Dermis blood vessel endothelial cell (primary cell): ENCODE data around the gene ZNF200. TPM values are rescaled to one million over a fixed set of nuclear protein-coding genes. Genes with fewer than 3 reads are reported as not detected.
"Not testable (repeated sequence)": the region's sequence is repeated elsewhere in the genome, so short reads cannot be mapped to it uniquely, and the experiment has no call there.

ENCODE experiments used
- DNase-seq: peaks from one replicate; pipeline ENCODE4 v3.0.0; 2010
- total RNA-seq: library from RNA; depleted of rRNA; stranded (reverse); fragments of >200 nt; gene quantifications from 2 replicates; pipeline ENCODE4 v1.2.3, GENCODE V29; 2014

The ZNF200 gene
- total RNA-seq, 1 donor from 2014 or later = 11.2 TPM

- no peak for DNase-seq
These were observed 14.5 kb upstream of the ZNF200 start for GRCh38 chr16:3249451-3249850.

GRCh38 chr16:3249020-3249419, 14.1 kb upstream of the ZNF200 start:
- DNase-seq = no peak

GRCh38 chr16:3248596-3248995, 13.6 kb upstream of the ZNF200 start:
- no peak for DNase-seq

GRCh38 chr16:3246876-3247275, 11.9 kb upstream of the ZNF200 start:
- DNase-seq = no peak

GRCh38 chr16:3246002-3246401, 11.0 kb upstream of the ZNF200 start:
- no peak for DNase-seq

- DNase-seq = no peak
These were observed 8.9 kb upstream of the ZNF200 start for GRCh38 chr16:3243882-3244281.

GRCh38 chr16:3242709-3243108, 7.8 kb upstream of the ZNF200 start:
- DNase-seq = no peak

- DNase-seq = no peak
These were observed 6.8 kb upstream of the ZNF200 start for GRCh38 chr16:3241761-3242160.

GRCh38 chr16:3235856-3236669, 1.1 kb upstream of the ZNF200 start:
- DNase-seq = peak; percentile 19

- DNase-seq = no peak
These were observed 458 bp downstream of the ZNF200 start for GRCh38 chr16:3234543-3234856.

- DNase-seq = peak; percentile 13
These were observed 10.9 kb downstream of the ZNF200 start for GRCh38 chr16:3223913-3224515.

- DNase-seq = no peak
These were observed 14.1 kb downstream of the ZNF200 start for GRCh38 chr16:3220839-3221238.

GRCh38 chr16:3216263-3216640, 18.7 kb downstream of the ZNF200 start:
- DNase-seq = no peak

GRCh38 chr16:3215601-3216262, 19.2 kb downstream of the ZNF200 start:
- no peak for DNase-seq

- DNase-seq = no peak
These were observed 19.9 kb downstream of the ZNF200 start for GRCh38 chr16:3214904-3215600.

GRCh38 chr16:3212567-3212966, 22.4 kb downstream of the ZNF200 start:
- no peak for DNase-seq

- no peak for DNase-seq
These were observed 23.0 kb downstream of the ZNF200 start for GRCh38 chr16:3212006-3212405.

- no peak for DNase-seq
These were observed 27.6 kb downstream of the ZNF200 start for GRCh38 chr16:3207086-3207953.

GRCh38 chr16:3205939-3206338, 29.0 kb downstream of the ZNF200 start:
- DNase-seq = not testable (repeated sequence)

- DNase-seq = no peak
These were observed 31.9 kb downstream of the ZNF200 start for GRCh38 chr16:3202903-3203539.

- DNase-seq = no peak
These were observed 36.5 kb downstream of the ZNF200 start for GRCh38 chr16:3198334-3199072.
